GM18507 (cell line): ENCODE measurements around the gene ANKS1A.

ENCODE experiments used
- DNase-seq: peaks from one replicate; pipeline ENCODE4 v3.0.0; 2011; ENCODE audit warnings: low read depth; ENCODE audit not compliant: insufficient read length; ENCODE audit errors: extremely low spot score
- FAIRE-seq: peaks from 2 replicates; lab custom pipeline; 2011; peaks lifted over from hg19 to GRCh38; lab: Jason Lieb, UNC

The ANKS1A gene

GRCh38 chr6:35013701-35014100 lies 124.6 kb downstream of the ANKS1A start:
- DNase-seq (no peak), FAIRE-seq (no peak)

DNA sequence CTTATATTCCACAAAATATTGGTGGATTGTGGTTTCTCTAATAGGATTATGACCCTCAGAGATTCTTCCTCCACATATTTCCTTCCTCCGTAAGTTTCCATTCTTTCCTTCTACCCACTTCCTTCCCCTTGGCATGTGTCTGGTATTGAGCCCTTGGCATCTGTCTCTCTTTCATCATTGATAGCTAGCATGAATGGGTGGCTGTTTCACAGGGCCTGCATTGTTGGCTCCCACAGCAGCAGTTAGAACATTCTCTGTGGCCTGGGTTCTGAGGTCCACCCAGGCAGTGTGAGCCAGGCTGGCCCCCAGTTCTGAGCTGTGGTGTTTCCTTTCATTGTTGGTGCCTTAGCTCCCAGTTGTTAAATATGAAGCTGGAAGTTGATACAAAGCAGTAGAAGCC lies 125.3 kb downstream of the ANKS1A start:
- FAIRE-seq = no peak

GRCh38 chr6:35014786-35015185 lies 125.7 kb downstream of the ANKS1A start:
- DNase-seq (no peak), FAIRE-seq (no peak)

More for the DNA sequence above, 125.3 kb downstream of the ANKS1A start:
- DNase-seq = no peak

DNA sequence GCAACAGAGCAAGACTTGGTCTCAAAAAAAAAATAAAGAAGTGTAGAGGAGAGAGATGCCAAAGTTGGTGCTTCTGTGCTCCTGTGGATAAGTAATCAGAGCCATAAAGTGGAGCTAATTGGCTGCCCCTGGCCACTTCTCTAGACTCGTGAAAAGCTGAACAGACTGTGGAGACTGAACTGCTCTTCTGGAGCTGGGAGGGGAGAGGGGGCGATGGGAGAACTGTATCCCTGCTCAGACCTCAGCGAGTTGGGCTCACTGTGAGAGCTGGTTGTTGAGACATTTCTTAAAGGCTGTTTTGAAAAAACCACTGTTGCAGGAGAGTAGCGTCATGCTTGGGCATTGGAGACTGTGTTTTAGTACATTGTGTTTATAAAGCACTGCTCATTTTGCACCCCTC lies 126.4 kb downstream of the ANKS1A start:
- DNase-seq (no peak), FAIRE-seq (no peak)

DNA sequence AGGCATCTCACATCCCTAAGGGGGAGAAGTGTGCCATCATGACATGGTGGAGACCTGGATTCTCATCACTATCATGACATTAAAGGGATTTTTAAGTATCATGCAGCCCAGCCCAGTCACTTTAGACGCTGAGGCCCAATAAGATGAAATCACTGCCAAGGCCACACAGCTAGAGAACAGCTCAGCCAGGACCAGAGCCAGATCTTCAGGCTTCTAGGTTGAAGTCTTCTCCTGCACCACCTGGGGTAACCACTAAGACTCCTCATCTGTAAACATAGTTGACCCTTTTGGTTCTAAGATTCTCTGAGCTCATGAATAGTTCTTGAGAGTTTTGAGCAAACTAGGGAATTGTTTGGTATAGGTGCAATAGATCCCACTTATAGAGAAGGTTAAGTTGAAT lies 126.9 kb downstream of the ANKS1A start:
- FAIRE-seq (no peak), DNase-seq (no peak)

- FAIRE-seq (no peak), DNase-seq (no peak)
These were observed 127.7 kb downstream of the ANKS1A start for GRCh38 chr6:35016502-35017321.

- no peak for FAIRE-seq
These were observed 128.5 kb downstream of the ANKS1A start for GRCh38 chr6:35017411-35018181.

DNA sequence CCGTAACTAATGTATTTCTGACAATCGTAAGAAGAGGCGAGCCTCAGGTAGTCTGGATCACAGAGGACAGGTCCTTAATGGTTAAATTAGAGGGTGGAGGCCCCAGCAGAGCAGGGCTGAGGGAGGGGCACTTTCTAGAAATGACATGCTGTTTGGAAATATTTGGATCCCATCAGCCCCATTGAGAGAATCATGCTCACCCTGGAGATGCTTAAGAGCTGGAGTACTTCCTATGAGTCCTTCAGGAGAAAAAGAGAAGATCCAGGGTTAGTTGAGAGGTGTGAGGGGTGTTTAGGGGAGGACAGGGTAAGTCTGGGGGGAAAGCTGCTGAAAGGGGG lies 129.1 kb downstream of the ANKS1A start:
- DNase-seq = no peak
- no peak for FAIRE-seq

More at GRCh38 chr6:35017411-35018181, 128.5 kb downstream of the ANKS1A start:
- DNase-seq = no peak

GRCh38 chr6:35018746-35019145 lies 129.7 kb downstream of the ANKS1A start:
- DNase-seq (no peak), FAIRE-seq (no peak)

- DNase-seq (no peak), FAIRE-seq (no peak)
These were observed 130.1 kb downstream of the ANKS1A start for GRCh38 chr6:35019171-35019570.

DNA sequence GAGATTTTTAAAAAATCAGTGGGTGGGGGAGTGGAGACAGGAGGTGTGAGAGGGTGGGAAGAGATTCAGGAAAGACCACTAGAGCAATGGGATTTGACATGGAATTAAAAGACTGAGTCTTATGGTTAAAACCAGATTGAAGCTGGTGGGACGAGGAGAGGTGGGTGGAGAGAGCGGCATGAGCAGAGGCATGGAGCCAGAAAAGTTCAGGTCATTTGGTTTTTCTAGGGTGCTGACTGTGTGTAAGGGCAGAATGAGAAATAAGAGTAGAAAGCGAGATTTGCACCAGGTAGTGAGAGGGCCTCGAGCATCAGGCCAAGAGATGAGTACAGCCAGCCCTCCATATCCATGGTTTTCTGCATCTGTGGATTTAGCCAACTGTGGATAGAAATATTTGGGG lies 130.8 kb downstream of the ANKS1A start:
- no peak for DNase-seq
- no peak for FAIRE-seq

- FAIRE-seq (no peak), DNase-seq (no peak)
These were observed 131.9 kb downstream of the ANKS1A start for GRCh38 chr6:35021004-35021403.

- FAIRE-seq (no peak), DNase-seq (no peak)
These were observed 134.3 kb downstream of the ANKS1A start for GRCh38 chr6:35023091-35024000.

GRCh38 chr6:35024551-35025054 lies 135.5 kb downstream of the ANKS1A start:
- FAIRE-seq (no peak), DNase-seq (no peak)

DNA sequence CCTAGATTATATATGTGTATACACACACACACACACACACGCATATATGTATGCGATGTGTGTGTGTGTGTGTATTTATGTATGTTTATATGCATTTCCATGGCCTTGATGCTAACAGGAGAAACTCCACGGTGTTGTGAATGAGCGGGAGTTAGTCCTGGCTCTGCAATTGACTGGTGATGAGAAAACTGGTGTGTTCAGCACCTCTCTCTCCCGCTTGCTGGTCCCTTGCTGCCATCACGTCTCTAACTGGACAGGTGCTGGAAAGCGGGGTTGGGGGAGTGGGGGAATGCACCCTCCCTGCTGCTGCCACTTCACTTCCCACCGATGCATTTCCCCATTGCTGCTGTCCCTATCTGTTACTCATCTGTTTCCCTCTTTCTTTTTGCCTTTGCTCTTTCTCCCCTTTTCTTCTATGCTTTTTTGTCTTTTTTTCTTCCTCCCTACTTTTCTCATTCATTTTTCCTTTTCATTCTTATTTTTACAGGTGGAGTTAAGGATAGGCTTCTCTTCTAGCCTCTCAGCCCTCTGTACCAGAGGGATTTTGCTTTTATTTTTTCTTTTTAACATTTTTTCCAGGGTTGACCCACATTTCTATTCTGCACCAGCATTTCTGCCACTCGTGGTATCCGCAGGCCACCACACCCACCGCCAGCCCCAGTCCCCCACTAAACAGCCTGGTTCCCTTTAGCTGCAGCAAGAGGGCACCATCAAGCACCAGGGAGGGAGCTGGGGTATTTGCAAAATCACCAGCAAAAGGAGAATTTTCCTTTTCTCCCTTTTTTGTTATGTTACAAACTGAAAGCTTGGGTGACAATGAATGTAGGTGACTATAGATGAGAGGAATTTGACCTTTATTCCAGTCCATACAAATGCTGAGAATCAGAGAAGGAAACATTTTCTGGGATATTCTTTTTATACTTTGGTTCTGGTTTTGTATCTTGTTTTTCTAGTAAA lies 136.5 kb downstream of the ANKS1A start:
- FAIRE-seq (no peak), DNase-seq (no peak)

GRCh38 chr6:35026434-35027222 lies 137.6 kb downstream of the ANKS1A start:
- DNase-seq = no peak
- no peak for FAIRE-seq

DNA sequence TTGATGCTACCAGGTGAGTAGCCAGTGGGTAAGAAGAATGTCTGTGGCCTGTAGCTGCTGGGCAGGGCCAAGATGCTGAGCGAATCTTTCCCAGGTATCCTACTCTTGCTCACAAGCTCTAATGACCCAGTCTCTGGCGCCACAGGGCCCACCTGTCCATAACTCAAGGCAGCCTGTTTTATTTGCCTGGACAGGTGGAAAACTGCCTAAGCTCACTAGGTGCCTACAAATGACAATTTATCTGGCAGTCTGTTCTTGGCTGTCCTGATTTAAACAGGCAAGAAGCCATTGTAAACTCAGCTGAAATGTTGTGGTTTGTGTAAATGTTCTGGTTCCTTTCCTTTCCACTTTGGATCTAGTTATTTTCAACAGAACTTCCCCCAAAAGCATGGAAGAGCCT lies 138.8 kb downstream of the ANKS1A start:
- no peak for DNase-seq
- no peak for FAIRE-seq
